HG02973 (cell line): Measurements from ENCODE around the gene RNF40.
"Not testable (repeated sequence)": the region's sequence is repeated elsewhere in the genome, so short reads cannot be mapped to it uniquely, and the experiment has no call there.

Experiments
- ATAC-seq: cut with Tn5 transposase; IDR thresholded peaks from one replicate; pipeline ENCODE4 v1.9.1; 2021; ENCODE audit warnings: moderate library complexity; ENCODE audit not compliant: unreplicated experiment

Gene RNF40

DNA sequence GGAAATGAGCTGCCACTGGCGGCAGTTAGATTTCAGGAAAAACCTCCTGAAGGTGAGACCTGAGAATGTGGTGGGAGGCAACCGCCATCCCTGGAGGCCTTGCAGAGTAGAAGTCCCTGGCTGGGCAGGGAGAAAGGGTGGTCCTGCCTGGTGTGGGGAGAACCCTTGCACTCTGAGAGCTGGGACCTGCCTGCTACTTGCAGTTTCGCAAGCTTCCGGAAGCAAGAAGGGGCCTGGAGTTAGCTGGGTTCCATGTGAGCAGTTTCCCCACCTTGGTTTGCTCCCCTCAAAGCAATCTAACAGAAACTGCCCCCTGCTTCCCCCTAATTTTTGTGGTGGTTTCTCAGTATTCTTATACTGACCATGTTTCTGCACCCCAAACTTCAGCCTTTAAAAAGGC is 18.4 kb downstream of the RNF40 start:
- ATAC-seq, result no peak

DNA sequence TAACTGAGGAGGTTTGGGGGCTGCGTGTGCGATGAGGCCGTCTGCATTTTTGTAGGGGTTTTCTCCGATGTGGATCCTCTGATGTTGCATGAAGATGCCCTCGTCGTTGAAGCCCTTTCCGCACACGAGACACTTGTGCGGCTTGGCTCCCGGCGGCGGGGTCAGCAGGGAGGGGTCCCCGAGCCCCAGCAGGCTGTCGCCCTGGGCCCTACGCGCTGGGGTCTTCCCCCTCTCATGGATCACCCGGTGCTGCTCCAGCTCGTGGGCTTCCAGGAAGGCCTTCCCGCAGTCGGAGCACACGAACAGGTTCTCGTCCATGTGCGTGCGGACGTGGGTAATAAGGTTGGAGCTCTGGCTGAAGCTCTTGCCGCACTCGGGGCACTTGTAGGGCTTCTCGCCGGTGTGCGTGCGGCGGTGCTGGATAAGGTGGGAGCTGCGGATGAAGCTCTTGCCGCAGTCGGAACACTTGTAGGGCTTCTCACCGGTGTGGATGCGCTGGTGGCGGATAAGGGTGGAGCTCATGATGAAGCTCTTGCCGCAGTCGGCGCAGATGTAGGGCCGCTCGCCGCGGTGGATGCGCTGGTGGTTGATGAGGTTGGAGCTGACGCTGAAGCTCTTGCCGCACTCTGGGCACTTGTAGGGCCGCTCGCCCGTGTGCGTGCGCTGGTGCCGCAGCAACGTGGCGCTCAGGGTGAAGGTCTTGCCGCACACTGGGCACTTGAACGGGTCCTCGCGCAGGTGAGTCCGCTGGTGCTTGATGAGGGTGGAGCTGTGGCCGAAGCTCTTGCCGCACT is 20.6 kb downstream of the RNF40 start:
- no peak for ATAC-seq

DNA sequence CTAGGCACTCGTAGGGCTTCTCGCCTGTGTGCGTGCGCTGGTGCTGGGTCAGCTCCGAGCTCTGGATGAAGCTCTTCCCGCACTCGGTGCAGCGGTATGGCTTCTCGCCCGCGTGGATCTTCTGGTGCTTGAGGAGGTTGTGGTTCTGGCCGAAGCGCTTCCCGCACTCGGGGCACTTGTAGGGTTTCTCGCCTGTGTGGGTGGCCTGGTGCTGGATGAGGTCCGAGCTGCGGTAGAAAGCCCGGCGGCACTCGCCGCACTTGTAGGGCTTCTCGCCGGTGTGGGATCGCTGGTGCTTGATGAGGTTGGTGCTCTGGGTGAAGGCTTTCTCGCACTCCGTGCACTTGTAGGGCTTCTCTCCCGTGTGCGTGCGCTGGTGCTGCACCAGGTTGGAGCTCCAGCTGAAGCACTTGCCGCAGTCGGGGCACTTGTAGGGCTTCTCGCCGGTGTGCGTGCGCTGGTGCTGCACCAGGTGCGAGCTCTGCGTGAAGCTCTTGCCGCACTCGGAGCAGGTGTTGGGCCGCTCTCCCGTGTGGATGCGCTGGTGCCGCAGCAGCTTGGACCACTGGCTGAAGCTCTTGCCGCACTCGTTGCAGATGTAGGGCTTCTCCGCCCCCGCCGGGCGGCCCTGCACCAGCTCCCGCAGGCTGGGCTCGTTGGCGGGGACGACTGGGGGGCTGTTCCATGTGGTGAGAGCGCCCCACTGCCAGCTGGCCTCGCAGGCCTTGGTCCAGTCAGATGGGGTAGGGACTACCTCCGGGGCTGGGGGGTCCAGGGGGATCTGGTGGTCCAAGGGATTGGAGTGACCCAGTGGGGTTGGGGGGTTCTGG is 21.4 kb downstream of the RNF40 start:
- ATAC-seq, result no peak

DNA sequence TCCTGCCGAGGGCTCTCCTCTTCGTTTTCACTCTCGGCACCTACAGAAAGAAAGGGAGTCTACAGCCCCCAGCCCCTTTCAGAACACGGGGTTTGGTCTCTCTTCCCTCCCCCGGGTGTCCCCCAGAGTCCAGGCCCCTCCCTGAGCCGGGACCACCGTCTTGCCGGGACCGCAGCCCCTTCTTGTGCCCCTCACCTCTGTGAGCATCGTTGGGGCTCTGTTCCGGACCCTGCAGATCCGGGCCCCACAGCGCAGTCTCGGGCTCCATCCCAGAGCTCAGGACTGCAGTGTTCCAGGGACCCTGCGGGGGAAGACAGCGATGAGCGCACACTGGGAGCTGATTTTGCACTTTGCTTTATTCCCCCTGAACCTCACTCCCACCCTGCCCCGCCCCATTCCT is 22.1 kb downstream of the RNF40 start:
- ATAC-seq, result no peak

DNA sequence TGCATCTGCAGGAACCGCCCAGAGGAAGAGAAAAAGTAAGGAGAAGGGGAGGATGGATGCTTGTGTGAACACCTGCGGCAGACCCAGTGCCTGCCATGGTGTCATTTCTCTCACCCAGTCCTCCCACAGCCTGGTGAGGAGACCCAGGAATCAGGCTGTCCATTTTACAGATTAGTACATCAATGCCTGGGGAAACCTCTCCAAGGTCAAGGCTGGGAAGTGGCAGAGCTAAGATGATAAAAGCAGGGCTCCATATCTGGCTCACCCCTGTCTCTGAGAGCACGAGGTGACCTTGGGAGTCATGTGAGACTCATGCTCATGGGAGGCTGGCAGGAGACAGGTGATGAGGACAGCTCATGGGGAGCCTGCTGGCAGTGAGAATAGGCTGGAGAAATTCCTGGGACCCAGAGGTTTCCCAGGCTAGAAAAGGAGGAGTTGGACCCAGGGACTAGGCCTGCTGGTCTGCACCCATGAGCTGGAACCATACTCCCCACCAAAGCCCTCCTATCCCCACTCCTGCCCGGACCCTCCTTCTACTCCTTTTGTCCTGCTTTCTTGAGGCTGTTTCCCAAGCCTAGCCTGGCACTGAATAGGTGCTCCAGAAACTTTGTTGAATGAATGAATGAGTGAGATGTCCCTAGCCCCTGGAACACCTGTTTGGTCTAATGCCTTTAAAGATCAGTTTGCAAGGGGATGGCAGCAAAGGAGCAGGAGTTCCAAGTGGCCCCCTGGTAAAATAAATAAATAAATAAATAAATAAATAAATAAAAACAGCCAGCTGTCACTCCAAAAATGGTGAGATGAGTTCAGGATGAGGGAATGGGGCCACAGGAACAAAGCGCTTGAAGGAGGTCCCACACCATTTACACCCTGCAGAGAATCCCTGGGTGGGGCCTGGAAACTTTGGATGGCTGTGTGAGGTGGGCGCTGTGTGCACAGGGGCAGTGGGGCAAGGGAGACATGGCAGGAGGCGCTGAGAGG is 23.3 kb downstream of the RNF40 start:
- ATAC-seq, result no peak

DNA sequence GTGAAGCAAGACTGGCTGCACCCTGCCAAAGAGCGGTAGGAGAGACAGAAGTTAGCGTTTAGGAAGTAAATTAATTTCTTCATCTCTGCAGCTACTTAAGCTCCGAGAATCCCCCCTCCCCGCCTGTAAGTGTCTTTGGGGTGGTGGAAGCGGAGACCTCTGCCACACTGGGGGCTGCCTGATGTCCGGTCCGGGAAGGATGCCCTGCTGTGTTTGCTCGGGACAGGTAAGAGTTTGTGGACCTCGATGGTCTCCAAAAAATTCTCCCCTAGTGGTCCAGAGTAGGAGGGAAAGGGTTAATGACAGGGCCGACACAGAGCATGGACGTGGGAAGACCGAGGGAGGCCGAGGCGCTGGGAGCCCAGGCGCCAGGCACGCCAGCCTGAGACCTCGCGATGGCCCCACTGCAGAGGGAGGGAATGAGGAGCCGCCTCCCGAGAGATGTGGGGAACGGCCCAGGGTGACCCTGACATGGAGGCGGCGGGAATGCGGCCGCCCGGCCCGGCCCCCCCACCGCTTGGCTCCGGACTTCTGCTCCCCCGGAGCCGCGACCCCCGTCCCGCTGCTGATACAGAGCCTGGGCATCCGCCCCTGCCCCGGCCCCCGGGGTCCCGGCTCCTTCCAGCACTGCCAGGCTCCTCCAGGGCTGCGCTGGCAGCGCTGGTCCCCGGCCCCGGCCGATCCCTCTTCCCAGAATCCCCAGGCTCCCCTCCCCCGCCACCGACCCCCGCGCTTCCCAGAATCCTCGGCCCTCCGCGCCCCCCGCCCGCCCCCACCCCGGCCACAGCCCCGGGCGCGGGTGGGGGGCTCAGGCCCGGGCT is 24.2 kb downstream of the RNF40 start:
- ATAC-seq, result no peak

DNA sequence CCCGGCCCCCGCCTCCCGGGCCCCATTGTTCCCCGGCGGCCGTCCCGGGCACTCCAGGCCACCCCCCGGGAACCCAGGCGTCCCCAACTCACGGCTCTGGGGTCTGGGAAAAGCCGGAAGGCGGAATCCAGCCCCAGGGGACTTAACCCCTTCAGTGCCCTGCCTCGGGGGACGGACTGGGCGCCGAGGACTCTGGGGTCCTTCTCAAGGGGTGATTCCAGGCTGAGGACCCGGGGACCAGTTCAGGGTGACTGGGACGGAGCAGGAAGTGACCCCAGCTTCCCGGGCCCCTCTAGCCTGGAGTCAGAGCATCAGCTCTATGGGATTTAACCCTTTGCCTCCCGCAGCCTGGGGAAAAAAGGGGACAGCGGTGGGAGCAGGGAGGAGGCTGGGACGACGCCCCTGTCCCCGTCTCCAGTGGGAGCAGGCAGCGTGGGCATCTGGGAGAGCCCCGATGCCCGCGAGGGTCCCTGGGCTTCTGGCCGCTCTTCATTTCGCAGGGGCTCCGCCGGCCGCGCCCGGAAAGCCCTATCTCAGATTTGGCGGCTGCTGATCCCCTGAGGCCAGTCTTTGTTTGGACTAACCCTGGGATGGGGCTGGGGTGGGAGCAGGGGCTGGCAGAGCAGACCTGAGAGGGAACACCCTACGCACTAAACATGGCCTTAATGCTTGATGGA is 25.0 kb downstream of the RNF40 start, which contains the start of gene ZNF629:
Gene ZNF629 (minus strand): TSS at position 270 of the 677 bp plus-strand sequence. CDS start 2,723 bp downstream, outside the sequence.
- no peak for ATAC-seq

DNA sequence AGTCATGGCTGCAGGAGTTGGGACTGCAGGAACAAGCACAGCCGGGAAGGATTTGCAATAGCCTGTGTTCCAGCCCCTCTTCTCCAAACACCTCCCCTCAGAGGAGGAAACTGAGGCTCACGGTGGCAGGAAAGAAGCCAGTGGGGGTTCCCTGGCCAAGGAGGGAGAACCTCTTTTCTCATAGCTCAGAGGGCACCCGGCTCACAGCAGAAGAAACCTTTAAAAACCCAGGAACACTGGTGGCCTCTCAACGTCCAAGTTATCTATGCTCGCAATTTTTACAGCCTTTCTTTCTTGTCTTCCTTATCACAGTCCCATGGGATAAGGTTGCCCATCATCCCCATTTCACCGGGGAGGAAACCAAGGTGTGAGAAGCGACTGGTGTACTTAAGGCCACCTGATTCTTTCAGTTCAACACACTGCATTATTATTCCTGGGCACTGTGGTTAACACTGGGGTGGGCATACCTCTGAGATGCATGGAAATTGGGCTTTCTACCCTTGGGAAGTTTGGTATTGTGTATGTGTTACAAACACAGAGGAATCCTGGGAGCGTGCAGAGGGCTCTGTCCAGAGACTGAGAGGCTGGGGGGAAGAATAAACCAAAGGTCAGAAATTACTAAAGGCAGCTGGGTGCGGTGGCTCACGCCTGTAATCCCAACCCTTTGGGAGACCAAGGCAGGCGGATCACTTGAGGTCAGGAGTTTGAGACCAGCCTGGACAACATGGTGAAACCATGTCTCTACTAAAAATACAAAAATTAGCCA is 25.7 kb downstream of the RNF40 start:
- no peak for ATAC-seq

DNA sequence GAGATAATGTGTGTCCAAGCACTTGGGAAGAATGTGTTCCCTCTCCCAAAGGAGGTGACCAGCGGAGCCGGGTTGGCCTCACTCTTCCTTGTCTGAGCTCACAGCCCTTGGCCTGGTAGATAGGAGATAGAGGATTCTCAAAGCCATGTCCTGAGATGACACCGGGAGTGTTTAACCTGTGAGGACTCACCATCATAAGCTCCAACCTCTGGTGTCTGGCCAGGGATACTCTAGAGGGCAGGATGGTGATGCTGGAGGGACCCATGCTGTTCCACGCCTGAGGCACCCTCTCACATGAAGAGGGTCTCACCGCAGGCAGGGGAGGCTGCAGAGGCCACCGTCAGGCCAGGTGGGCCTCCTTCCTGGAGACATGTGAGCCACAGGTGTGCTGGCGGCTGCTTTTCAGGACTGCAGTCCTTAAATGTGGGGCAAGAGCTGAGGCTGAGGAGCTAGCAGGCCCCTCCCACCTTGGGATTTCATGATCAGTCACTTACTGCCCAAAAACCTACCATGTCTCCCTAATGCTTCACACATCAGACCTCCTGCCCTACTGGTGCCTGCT is 31.5 kb downstream of the RNF40 start:
- no peak for ATAC-seq

DNA sequence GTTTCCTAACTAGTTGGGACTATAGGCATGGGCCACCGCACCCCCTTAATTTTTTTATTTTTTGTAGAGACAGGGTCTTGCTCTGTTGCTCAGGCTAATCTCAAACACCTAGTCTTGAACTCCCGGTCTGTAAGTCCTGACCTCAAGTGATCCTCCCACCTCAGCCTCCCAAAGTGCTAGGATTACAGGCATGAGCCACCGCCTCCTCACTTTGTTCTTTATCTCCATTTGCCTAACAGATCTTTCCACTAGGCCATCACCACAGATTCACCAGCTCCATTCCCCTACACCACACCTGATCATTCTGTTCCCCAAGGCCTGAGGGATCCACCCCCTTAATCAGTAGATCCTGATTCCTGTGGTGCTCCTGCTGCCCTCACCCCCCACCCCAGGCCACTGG is 32.5 kb downstream of the RNF40 start:
- ATAC-seq, result no peak

DNA sequence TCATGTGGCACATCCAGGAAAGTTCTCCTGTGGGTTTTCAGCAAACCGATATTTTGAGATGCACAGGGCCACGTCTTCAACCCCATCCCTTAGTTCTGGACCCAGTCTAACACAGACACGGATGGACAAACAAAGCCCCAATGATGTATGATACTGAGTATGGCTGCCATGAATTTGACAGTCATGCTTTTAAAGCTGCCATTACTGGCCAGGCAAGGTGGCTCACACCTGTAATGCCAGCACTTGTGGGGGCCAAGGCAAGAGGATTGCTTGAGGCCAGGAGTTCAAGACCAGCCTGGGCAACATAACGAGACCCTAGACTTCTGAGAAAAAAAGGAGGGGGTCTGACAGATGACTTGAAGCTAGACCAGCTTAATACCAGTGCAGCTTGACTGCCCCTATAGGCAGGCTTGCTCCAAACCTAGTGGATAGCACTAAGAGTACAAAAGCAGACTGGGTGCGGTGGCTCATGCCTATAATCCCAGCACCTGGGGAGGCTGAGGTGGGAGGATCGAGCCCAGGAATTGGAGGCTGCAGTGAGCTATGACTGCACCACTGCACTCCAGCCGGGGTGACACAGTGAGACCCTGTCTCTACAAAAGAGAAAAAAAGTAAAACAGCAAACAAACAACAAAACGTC is 35.7 kb downstream of the RNF40 start:
- ATAC-seq, result no peak

DNA sequence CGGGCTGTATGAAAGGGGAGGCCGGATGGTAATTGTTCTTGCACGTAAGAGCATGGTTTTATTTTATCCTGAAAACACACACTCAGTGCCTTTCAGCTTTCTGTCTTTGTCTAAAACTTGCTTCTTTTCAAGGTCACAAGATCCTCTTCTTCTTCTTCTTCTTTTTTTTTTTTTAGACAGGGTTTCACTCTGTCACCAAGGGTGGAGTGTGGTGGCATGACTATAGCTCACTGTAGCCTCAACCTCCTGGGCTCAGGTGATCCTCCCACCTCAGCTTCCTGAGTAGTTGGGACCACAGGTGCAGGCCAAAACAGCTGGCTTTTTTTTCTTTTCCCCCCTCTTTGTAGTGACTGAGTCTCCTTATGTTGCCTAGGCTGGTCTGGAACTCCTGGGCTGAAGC is 40.8 kb downstream of the RNF40 start:
- ATAC-seq, result no peak

DNA sequence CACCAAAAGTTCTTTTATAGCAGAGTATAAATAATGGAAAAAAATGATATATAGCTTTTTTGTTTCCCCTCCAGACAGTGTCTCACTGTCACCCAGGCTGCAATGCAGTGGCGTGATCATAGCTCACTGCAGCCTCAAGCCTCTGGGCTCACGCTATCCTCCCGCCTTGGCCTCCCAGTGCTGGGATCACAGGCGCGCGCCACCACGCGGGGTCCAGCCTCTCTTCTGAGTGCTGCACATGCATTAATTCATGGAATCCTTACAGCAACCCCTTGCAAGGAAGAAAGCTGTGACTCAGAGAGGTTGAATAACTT is 42.9 kb downstream of the RNF40 start:
- no peak for ATAC-seq

DNA sequence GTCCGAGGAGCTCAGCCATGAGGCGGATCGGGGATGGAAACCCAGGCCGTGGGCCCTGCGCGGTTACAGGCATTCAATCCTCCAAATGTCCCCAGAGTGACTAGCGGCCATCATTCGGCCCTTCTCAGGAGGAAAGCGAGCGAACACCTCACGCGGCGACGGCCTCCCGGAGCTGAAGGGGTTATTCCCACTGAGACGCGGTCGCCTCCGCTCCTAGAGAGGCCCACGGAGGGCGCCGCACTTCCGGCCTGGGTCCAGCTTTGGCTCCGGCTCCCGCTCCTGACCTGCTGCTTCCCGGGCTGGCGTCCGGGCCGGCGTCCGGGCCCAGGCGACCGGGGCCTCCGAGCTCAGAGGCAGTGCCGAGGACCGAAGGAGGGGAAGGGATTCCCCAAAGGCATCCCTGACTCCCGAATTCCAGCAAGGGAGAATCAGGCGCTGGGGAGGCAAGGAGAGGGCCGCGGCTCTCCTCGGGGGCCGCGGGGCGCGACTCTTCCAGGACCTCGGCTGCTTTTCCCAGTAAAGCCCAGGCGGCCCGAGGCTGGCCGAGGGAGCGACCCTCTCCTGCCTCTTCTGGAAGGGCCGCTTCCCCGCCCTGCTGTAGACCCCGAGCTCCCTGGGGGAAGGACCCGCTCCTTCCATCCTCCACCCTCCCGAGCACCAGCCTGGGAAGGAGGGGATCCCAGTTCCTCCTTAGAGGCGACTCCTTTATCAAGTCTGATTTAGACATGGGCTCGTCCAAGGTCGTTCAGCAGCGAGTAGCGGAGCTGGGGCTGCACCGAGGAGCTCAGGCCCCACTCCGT is 43.4 kb downstream of the RNF40 start:
- peak; percentile 55 for ATAC-seq

DNA sequence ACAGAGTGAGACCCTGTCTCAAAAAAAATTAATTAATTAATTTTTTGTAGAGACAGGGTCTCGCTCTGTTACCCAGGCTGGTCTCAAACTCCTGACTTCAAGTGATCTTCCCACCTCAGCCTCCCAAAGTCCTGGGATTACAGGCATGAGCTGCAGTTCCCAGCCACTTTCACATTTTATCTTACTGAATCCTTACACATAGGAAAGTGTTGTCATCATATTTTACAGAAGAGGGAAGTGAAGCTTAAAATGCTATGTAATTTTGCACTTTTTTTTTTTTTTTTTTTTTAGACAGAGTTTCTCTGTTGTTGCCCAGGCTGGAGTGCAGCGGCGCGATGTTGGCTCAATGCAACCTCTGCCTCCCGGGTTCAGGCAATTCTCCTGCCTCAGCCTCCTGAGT is 46.0 kb downstream of the RNF40 start:
- ATAC-seq, result no peak

DNA sequence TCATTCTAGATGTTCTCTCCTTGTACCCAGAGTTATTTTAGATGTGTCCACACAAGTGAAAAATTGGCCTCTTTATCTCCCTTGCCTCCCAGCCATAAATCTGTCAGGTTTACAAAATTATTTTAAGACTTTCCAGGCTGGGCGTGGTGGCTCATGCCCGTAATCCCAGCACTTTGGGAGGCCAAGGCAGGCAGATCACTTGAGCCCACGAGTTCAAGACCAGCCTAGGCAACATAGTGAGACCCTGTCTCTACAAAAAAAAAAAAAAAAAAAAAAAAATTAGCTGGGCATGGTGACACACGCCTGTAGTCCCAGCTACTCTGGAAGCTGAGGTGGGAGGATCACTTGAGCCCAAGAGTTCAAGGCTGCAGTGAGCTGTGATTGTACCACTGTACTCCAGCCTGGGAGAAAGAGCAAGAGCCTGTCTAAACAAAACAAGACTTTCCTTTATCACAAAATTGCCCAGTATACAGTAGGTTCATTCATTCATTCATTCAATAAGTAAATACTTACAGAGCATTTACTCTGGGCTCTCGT is 46.8 kb downstream of the RNF40 start:
- ATAC-seq, result not testable (repeated sequence)

DNA sequence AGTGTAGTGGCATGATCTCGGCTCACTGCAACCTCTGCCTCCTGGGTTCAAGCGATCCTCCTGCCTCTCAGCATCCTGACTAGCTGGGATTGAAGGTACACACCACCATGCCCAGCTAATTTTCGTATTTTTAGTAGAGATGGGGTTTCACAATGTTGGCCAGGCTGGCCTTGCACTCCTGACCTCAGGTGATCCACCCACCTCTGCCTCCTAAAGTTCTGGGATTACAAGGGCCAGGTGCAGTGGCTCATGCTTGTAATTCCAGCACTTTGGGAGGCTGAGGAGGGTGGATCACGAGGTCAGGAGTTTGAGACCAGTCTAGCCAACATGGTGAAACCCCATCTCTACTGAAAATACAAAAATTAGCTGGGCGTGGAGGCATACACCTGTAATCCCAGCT is 47.6 kb downstream of the RNF40 start:
- not testable (repeated sequence) for ATAC-seq
